HG03342 (cell line): ENCODE data around the gene ZFYVE28.

Source experiments
- ATAC-seq: cut with Tn5 transposase; IDR thresholded peaks from one replicate; pipeline ENCODE4 v1.9.1; 2021; ENCODE audit warnings: mild to moderate bottlenecking, moderate library complexity; ENCODE audit not compliant: unreplicated experiment

The ZFYVE28 gene

DNA sequence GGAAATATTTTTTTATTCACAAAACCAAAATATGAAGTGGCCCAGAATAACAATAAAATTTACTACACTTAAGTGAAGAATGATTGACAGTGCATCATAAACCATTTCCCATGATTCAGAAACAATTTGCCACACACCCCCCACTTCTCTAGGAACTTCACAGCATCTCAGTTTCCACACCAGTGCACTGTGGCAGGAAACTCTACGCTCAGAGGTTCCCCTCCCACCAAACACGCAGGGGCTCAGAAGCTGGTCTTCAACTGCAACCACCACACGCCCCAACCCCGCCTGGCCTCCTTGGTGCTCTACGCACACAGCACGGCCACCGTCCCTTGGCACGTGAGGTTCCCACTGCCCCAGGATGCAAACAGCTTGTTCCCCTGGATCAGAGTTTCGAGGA lies 63.7 kb downstream of the ZFYVE28 start:
- no peak for ATAC-seq

DNA sequence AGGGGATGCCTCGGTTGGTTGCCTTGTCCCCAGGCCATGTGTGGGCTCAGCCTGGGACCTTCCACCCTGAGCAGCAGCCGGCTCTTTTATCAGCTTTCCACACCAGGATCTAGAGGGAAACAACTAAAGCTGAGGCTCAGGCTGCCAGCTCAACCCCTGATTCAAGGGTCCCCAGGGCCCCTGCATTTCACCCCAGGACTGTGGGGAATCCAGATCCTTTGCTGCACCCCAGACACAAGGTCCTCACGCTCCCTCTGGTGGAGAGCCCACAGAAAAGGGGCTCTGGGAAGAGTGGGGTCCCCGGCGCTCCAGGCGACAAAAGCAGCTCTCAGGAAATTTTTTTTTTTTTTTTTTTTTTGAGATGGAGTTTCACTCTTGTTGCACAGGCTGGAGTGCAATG lies 64.3 kb downstream of the ZFYVE28 start:
- no peak for ATAC-seq

DNA sequence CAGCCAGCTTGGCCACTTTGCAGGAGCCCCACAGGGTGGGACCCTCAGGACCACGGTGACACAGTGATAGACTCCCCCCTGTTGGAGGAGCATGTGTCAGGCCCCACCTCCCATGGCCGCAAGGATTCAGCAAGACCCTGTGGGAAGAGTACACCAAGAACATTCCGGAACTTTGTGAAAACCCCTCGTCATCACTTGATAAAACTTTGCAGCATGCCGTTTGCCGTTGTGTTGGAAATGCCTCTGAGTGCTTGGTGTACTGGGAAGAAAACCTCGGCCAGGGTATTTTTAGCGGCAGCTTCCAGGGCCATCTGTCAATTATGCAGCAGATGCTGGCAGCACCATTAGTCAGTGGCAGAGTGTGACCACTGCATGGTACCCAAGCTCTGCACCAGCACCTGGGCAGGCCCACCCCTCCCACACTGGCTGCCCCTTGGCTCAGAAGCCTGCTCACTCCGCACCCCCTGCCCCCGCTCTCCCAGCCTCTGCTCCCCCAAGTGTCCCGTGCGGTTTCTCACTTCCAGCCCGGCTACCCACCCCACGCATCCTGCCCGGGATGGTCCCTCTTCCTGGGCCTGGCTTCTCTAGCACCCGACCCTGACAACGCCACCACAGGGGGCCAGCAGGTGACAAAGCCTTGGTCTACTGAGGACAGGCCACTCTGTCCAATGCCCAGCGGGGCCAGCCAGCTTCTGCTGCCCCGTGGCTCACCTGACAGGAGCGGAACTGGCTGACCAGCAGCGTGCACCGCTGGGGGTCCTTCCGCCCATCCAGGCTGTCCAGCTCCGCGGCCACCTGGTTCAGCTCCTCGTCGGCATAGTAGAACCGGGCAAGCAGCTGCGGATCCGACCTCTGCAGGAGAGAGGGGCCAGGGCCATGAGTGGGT lies 65.0 kb downstream of the ZFYVE28 start:
- no peak for ATAC-seq

DNA sequence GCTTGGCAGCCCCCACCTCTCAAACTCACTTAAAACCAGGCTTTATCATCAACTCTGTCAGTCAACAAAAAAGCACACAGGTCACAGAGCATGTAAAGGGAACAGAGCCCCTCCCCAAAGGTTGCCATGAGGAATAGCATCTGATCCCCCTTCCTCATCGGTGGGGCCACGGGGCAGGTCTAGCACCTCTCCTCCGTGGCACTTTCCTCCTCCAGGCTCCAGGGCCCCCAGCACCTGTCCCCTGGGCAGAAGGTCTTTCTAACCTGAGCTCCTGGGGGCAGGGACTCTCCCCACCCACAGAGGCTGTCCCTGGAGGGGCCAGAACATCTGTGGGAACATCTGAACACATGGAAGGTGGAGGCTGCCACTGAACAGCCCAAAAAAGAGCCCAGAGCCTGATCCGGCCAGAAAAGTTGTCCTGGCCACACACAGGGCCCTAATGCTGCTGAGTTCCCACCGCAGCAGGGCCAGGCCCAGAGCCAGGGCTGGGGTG lies 65.7 kb downstream of the ZFYVE28 start:
- no peak for ATAC-seq

DNA sequence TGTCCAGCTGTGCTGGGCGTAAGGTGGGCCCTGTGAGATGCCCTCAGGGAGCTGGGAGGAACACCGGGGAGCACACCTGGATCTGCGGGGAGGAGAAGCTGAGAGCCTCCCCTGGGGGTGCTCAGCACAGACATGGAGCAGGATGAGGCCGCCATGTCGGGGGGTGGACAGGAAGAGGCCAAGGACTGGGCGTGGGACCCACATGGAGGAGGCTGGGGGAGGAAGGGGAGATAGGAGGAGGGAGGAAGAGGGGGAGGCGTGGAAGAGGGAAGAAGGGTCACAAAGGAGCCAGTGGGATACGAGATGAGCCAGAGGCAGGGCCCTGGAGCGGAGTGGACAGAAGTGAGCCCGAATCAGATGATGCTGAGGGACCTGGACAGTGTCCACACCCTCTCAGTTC lies 66.3 kb downstream of the ZFYVE28 start:
- ATAC-seq: no peak

DNA sequence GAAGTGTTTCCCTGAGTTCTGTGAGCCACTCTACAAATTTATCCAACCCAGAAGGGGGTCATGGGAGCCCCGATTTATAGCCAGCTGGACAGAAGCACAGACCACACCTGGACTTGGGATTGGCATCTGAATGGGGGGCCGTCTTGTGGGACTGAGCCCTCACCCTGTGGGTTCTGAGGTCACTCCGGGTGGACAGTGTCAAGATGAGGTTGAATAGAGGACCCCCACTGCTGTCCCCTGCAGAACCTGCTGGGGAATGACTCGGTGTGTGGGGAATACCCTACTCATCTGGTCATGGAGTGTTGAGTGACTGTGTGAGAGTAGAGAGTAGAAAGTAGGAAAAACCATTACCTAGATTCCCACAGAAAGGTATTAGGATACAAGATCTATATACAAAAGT lies 67.5 kb downstream of the ZFYVE28 start:
- ATAC-seq: no peak

DNA sequence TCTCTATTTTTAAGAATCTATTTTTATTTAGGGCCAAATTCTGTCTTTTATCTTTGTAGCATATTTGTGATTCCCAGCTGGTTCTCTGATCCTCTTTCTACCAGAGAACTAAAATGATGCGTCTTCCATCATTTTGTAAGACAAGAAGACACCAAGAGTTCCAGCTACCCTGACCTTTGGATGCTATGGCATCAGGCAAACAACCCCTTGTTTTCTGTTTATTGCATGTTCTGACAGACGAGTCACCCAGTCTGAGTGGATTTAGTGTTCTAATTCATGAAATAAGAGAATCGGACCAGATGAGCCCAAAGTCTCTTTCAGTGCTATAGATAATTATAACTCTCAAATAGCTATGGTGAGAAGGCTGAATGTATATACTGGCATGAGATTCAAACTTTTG lies 69.7 kb downstream of the ZFYVE28 start:
- ATAC-seq: no peak

DNA sequence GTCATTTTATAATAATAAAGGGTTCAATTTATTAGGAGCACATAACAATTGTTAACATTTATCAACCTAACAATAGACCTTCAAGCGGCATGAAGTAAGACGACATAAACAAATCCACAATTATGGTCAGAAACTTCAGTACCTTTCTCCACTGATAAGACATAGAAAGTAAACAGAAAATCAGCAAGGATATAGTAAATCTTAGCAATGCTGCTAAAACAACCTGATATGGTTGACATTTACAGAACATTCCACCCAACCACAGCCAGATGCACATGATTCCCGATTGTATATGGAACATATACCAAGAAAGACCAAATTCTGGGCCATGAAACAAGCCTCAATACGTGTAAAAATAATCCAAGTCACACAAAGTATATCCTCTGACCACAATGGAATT lies 71.3 kb downstream of the ZFYVE28 start:
- no peak for ATAC-seq

DNA sequence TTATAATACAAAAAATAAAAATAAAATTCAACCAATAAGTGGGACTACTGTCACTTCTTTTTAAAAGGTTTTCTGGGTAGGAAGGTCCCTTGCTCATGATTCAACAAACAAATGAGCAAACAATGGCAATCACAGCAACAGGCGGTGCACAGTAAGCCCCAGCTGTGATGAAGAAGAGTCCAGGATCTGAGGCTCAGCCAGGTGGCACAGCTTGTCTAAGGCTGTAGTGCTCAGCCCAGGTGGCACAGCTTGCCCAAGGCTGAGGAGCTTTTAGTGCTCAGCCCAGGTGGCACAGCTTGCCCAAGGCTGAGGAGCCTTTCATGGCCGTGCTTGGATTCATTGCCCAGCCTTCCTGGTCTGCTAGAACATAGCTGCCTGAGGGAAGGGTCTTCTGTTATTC lies 75.0 kb downstream of the ZFYVE28 start:
- no peak for ATAC-seq

DNA sequence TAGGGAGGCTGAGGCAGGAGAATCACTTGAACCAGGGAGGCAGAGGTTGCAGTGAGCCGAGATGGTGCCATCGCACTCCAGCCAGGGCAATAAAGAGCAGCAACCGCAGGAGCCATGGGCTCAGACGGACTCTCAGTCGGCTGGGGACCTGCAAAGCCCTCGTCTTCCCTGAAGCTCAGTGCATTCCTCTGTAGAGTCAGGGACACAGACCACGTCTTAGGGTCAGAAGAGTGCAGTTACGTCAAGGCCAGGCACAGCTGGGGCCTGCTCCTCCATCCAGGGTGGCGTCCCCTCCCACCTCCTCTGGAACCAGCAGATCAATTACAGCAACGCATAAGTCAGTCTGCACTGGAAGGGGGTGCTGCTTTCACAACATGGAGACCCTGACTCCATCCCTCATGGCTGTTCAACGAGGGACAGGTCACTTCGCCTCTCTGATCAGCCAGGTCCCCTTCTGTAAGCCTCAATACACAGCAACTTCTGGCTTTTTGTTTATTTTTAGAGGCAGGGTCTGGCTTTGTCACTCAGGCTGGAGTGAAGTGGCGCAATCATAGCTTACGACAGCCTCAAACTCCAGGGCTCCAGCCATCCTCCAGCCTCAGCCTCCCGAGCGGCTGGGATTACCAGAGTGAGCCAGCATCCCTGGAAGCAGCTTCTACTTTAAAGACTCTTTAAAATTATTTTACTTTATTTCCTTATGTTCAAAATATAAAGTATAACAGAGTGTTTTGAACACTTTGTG lies 76.4 kb downstream of the ZFYVE28 start:
- no peak for ATAC-seq

DNA sequence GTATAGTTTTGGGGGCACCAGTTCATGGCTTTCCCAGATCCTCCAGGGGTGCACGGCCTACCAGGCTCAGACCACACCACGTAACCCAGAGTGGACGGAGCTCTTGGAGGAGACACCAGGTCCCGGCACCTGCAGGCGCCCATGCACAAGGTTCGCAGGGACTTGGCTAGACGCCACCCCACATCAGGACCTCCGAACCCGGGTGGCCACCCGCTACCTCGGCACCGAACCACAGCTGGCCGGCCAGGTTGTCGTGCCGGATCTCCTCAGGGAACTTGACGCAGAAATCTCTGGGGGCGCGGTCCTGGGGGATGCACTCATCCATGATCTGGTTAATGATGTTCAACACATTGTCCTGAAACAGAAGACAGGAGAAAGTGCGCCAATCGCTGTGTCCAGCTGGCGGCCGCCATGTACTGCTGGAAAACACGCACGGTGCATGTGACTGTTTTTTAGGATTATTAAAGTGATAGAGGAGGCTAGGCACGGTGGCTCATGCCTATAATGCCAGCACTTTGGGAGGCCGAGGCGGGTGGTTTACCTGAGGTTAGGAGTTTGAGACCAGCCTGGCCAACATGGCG lies 77.1 kb downstream of the ZFYVE28 start:
- no peak for ATAC-seq

DNA sequence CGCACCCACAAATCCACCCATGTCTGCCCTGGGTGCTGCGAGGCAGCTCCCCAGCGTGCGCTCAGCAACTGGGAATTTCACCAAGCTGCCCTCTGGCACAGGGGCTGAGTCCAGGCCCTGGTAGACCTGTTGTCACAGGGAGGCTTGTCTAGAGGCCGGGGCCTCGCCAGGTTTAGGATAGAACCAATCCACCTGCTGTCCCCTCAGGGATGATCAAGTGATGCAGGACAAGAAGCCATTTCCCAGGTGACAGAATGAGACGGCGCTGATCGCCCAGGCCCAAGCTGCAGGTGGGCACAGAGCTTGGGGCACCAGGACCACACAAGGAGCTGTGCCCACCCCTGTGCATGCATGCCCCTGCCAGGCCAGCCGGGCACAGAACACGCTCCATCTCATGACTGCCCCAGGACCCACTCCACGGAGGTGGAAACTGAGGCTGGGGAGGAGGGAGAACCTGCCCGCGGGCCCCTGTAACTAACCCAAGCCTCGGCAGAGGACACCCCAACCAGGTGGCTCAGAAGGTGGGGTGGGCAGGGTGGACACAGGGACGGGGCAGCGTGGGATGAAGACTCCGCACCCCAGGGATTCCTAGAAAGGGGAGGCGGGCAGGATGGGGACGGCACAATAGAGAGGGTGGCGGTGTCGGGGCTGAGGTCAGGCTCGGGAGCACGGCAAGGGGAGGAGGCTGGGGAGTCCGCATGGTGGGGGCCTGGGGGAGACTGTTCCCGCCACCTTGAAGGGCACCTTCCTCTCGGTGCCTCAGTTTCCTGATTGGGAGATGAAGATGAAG lies 78.0 kb downstream of the ZFYVE28 start:
- ATAC-seq: no peak

DNA sequence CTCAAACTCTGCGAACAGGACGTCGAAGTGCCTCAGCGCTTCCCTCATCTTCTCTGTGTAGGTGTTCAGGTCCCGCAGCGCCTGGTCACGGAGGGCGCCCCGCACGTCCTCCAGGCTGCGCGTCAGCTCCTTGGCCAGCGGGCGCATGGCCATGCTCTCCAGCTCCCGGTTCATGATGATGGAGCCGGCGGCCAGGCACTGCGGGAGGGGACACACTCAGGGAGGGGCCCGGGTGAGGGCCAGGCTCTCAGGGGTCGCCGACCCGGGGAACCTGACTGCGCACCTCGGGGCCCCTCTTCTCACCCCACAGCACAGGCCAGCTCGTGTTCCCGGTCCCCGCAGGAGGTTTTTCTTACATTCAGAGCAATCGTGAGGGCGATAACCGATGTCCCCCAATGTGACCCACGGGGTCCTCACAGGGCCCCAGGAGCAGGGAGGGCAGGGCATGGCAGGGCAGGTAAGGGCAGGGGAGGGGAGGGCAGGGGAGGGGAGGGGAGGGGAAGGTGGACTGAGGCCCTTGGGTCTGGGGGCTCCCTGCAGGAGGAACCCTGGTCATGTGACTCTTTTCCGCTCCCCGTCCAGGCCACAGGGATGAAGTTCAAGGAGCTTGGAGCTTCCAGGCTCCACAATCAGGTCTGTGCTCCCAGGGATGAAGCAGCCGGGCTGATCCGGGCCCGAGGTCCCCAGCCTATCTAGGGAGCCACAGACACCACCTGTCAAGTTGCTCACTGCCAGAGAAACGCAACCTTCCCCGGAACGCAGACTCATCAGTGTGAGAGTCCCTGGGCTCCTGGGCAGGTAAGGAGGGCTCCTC lies 78.8 kb downstream of the ZFYVE28 start:
- ATAC-seq: no peak

DNA sequence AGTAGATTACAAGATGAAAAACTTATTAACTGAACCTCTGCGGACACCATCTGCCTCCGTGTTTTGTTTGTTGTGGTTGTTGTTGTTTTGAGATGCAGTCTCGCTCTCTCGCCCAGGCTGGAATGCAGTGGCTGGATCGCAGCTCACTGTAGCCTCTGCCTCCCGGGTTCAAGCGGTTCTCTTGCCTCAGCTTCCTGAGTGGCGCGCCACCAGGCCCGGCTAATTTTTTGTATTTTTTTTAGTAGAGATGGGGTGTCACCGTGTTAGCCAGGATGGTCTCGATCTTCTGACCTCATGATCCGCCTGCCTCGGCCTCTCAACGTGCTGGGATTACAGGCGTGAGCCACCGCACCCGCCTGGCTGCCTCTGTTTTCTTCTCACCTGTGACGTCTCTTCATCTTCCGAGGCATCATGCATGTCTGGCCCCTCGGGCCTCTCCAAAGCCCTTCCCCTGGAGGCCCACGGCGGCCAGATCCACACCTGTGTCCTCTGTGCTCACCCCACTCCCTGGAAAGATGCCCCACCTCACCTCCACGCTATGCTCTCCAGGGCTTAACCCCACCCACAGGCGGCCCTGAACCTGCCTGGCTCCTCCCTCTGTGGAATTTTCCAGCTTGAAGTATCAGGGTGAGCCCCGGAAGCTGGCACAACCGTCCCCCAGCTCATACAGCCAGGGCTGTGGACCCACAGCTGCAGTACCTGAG lies 79.5 kb downstream of the ZFYVE28 start:
- no peak for ATAC-seq

DNA sequence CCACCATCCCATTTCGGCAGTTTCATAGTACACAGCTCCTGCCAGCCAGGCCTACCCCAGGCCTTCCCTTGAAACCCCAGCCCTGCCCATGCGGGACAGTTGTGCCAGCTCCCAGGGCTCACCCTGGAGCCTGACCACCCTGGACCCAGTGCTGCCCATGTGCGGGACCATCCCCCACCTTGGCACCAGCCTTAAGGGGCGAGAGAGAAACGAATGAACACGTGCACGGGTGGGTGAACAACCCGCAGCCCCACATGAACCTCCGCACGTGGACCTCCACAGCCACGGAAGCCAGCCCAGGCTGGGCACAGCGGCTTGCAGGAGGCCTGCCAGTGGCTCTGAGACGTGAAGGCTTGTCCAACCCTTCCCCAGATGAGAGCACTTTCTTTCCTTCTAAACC lies 80.5 kb downstream of the ZFYVE28 start:
- ATAC-seq: no peak

DNA sequence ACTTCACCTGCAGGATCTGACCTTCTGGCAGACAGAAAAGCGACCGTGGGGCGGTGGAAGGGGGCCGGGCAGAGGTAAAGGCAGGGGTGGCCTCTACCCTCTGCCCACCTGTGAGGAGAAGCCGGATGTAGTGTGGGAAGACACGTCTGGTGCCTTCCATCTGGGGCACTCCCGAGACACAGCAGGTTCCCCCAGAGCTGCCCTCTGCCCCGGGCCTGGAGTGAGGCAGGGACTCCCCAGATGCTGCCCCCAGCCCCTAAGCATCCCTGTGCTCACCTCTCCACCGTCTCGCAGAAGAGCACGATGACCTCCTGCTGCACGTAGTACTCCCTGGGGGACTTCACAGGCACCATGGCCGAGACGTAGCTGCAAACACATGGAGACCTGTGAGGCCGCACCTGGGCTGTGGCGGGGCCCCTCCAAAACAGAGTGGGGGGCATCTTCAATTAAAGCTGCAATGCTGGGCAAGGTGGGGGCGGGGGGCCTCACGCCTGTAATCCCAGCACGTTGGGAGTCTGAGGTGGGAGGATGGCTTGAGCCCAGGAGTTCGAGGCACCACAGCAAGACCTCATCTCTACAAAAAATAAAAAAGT lies 81.2 kb downstream of the ZFYVE28 start:
- no peak for ATAC-seq

DNA sequence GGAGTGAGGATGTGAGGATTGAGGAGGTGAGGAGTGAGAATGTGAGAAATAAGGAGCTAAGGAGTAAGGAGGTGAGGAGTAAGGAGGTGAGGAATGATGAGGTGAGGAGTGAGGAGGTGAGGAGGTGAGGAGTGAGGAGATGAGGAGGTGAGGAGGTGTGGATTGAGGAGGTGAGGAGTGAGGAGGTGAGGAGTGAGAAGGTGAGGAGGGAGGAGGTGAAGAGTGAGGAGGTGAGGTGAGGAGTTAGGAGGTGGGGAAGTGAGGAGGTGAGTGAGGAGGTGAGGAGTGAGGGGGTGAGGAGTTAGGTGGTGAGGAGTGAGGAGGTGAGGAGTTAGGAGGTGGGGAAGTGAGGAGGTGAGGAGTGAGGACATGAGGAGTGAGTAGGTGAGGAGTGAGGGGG lies 81.8 kb downstream of the ZFYVE28 start:
- no peak for ATAC-seq

DNA sequence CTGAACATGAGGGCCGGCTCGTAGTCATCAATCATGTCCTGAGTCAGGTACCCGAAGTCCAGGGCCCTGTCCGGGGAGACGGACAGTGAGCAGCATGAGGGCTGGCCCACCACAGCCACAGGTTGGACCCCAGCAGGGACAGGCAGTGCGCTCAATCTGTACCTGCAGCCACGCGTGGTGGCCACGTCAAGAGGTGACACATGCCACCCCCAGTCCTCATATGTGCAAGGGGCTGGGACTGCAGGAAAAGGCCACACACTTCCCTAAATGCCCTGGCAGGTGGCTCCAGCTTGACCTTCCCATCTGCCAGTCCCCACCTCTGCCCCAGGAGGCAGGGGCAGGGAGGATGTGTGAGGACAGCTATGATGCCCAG lies 82.7 kb downstream of the ZFYVE28 start:
- no peak for ATAC-seq
